Fibroblast of the aortic adventitia (primary cell): Measurements from ENCODE around the gene PANK1. TPM values are rescaled to one million over a fixed set of nuclear protein-coding genes. Genes with fewer than 3 reads are reported as not detected.

ENCODE experiments used
- DNase-seq: peaks from one replicate; pipeline ENCODE4 v3.0.0-alpha.2; 2010; ENCODE audit warnings: low read depth
- H3K4me3 ChIP-seq: 2 replicates; pipeline ENCODE4 v1.5.1; 2011; ENCODE audit warnings: low read depth, mild to moderate bottlenecking, control low read depth, low read length, moderate library complexity
- CTCF ChIP-seq: IDR thresholded peaks from 2 replicates; pipeline ENCODE4 v1.5.1; 2011; ENCODE audit warnings: mild to moderate bottlenecking, low read length, control low read depth, inconsistent platforms; ENCODE audit not compliant: insufficient read depth
- total RNA-seq: library from RNA; depleted of rRNA; stranded (reverse); fragments of >200 nt; gene quantifications from 2 replicates; pipeline ENCODE4 v1.2.3, GENCODE V29; 2012; ENCODE audit warnings: low replicate concordance

Gene PANK1
- total RNA-seq, 1 donor = 5.2 TPM

DNA sequence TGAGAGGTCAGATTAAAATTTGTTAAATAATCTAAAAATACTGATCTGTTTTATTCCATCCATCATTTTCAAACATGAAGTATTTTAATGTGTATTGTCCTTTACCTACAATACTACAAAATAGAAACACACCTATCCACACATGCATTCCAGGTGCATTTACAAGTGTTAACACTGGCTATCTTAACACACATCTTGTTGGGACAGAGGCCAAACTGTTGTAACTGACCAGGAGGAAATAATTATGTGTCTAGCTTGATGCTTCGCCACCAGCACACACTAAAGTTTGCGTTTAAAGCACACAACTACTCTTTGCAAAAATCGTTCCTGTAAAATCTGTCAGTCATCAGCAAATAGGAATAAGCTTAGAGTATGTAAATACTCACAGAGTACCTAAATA lies 2.8 kb downstream of the PANK1 start:
- DNase-seq = no peak
- no peak for TF ChIP-seq CTCF

DNA sequence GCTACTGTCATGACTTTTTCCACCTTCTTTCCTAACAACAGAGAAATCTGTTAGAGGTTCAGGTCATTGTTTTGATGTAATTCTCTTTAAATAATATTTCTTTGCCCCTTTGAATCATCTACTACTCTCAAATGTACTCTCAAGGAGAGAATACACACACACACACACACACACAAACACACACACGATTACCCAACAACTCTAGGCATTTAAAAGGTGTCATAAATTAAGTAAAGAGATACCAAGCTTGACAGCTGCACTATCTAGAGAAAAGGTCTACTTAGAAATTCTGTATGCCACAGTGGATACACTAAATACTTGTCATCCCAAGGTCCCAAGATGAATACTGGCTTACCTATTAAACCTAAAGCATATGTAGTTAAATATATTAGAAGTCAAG lies 4.8 kb downstream of the PANK1 start:
- no peak overlapping the region for H3K4me3 ChIP-seq
- no peak for DNase-seq
- TF ChIP-seq CTCF = no peak

More for the DNA sequence above, 2.8 kb downstream of the PANK1 start:
- H3K4me3 ChIP-seq = no peak overlapping the region

GRCh38 chr10:89639326-89639725 lies 5.7 kb downstream of the PANK1 start:
- DNase-seq = no peak
- no peak overlapping the region for H3K4me3 ChIP-seq
- no peak for TF ChIP-seq CTCF

GRCh38 chr10:89637113-89637512 lies 7.9 kb downstream of the PANK1 start:
- DNase-seq = no peak
- TF ChIP-seq CTCF = no peak
- no peak overlapping the region for H3K4me3 ChIP-seq

- TF ChIP-seq CTCF = no peak
- no peak for DNase-seq
- no peak overlapping the region for H3K4me3 ChIP-seq
Measured at GRCh38 chr10:89634637-89635036, 10.4 kb downstream of the PANK1 start.

- no peak overlapping the region for H3K4me3 ChIP-seq
- peak; percentile 81 for DNase-seq
Measured at GRCh38 chr10:89633484-89633883, 11.6 kb downstream of the PANK1 start.

More at GRCh38 chr10:89633484-89633883, 11.6 kb downstream of the PANK1 start:
- no peak for TF ChIP-seq CTCF
